Fibroblast of pulmonary artery (primary cell): ENCODE results near the gene IGF1R.

Source experiments
- DNase-seq: peaks from one replicate; pipeline ENCODE4 v3.0.0-alpha.2; 2010; ENCODE audit warnings: low read depth
- H3K4me3 ChIP-seq: replicated peaks from 2 replicates; pipeline ENCODE4 v1.5.1; 2011; ENCODE audit warnings: low read depth, mild to moderate bottlenecking, control low read depth, low read length, moderate library complexity
- TF ChIP-seq, protein P1 (sequence below): IDR thresholded peaks from 2 replicates; pipeline ENCODE4 v1.5.1; 2011; ENCODE audit warnings: mild to moderate bottlenecking, control low read depth, low read length, inconsistent platforms; ENCODE audit errors: missing control alignments

IGF1R gene

DNA sequence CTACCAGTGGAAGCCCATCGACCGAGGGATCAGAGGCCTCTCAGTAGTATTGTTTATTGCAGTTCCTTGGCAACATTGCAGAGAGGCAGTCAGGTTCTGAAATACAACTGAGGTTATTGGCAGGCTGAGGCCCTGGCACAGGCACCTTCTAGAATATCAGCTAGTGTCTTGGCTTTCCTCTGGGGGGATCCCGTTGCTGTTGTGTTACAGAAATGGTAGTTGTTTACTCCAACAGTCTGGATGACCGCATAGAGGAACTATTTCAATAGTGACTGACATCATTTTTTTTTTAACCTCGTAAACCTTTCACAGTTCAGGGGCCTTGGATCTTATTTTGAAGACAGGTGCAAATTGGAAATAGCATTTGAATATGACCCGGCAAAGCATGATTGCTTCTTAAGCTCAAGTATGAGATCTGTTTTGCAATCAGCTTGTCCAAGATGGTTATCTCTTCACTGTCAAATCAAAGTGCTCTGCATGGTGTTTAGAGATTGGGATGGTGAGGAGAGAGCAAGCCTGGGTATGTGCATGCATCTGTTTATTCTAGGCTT, 295.3 kb downstream of the IGF1R start:
- DNase-seq = peak; percentile 22
- TF ChIP-seq, protein P1, sequence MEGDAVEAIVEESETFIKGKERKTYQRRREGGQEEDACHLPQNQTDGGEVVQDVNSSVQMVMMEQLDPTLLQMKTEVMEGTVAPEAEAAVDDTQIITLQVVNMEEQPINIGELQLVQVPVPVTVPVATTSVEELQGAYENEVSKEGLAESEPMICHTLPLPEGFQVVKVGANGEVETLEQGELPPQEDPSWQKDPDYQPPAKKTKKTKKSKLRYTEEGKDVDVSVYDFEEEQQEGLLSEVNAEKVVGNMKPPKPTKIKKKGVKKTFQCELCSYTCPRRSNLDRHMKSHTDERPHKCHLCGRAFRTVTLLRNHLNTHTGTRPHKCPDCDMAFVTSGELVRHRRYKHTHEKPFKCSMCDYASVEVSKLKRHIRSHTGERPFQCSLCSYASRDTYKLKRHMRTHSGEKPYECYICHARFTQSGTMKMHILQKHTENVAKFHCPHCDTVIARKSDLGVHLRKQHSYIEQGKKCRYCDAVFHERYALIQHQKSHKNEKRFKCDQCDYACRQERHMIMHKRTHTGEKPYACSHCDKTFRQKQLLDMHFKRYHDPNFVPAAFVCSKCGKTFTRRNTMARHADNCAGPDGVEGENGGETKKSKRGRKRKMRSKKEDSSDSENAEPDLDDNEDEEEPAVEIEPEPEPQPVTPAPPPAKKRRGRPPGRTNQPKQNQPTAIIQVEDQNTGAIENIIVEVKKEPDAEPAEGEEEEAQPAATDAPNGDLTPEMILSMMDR = no peak
- no peak overlapping the region for H3K4me3 ChIP-seq

DNA sequence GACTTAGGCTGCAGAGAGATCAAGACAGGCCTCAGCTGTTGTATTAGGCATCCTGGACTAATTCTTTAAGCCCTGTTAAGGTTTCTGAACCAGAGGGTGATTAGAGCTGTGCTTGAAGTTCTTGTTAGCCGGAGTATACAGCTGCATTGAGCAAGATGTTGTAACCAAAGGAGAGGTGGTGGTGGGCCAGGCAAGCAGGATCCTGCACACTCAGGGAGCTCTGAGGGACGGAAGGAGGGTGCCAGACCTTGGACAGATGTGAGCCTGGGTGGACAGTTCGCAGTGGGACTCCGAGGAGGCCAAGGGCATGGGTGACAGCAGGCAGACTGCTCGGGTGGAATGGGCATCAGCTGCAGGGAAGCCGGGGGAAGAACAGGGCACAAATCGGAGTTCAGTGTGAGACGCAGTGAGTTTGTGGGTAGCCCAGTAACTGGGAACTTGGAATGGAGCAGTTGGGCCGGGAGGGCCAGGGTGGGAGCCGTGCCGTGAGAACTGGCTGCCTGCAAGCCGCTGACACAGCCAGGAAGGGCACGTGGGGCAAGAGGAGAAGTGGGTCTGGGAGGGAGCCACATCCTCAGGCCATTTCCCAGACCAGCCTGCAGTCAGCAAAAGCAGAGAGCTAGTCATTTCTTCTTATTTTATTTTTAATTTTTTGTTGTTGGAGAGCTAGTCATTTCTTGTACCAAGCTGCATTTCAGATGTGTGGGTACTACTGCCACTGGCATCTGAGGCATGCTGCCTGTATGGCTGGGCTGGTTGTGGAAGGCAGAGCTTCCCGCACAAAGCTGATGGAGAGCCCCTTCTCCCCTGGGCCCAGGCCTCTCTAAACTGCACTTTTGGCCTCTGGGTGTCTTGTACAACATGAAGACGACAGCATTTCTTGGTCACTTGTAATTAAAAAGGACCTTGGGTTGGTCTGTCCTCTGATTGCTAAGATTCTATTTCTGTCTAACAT, 298.2 kb downstream of the IGF1R start:
- H3K4me3 ChIP-seq = no peak overlapping the region
- TF ChIP-seq, protein P1 = no peak
- DNase-seq = no peak

DNA sequence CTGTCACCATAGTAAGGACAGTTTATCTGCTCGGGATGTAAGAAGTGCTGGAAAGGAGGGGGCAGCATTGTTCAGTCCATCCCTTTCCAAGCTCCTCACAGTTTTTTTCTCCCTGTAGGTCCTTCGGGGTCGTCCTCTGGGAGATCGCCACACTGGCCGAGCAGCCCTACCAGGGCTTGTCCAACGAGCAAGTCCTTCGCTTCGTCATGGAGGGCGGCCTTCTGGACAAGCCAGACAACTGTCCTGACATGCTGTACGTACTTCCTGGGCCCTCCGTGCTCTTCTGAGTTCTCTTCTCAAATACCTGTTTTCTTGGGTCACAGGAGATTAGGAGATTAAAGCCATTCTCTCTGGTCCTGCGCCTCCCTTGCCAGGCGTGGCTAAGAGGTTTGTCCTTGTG, 300.1 kb downstream of the IGF1R start:
- no peak for DNase-seq
- TF ChIP-seq, protein P1 = no peak

DNA sequence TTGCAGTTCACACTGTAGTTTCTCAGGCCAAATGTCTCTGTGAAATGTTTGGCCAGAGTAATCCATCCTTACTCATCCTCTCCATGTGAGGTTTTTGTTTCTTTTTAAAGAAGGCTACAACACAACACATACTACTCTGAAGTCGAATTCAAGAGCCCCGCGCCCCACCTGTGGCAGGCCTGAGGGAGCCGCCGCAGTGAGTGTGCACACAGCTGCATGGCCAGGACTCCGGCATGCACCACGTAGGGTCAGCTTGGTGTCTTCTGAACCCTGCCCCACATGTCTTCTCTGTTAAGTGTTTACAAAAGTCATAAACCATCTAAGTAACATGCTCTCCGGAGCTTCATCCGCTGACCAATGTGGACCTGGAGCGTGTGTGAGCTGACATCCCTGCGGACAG, 300.6 kb downstream of the IGF1R start:
- DNase-seq = no peak
- TF ChIP-seq, protein P1 = no peak
- H3K4me3 ChIP-seq = no peak overlapping the region

More for the DNA sequence above, 300.1 kb downstream of the IGF1R start:
- H3K4me3 ChIP-seq = no peak overlapping the region

DNA sequence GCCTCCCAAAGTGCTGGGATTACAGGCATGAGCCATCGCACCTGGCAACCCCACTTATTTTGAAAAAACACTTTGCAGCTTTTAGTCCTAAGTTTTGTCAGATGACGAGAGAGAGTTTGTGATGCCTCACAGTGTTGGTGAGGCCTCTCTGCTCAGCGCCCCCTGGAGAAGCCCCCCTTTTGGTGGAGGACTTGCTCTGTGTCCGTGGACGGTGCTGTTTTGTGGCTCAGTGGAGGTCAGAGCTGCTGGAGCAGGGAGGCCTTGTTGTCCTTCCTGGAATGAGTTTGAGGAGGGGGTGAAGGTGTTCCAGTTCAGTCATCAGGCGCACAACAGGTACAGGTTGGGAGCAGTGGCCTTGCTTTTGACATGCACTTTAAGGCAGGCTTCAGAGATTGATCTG, 301.3 kb downstream of the IGF1R start:
- no peak for DNase-seq
- H3K4me3 ChIP-seq = no peak overlapping the region
- TF ChIP-seq, protein P1 = no peak

DNA sequence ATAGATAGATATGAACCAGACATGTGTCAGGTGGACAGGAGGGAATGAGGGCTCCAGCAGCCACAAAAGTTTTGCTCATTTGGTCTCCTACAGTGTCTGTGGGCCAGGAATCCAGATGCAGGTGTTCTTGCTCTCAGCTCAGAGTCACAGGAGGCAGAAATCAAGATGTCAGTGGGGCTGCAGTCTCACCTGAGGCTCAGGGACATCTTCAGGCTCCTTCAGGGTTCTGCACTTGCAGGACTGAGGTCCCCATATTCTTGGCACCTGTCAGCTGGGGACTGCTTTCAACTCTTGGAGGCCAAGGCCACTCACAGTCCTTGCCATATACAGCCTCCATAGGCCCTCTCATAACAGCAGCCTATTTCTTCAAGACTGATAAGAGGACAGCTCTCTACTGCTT, 301.9 kb downstream of the IGF1R start:
- TF ChIP-seq, protein P1 = no peak
- DNase-seq = no peak
- H3K4me3 ChIP-seq = no peak overlapping the region

DNA sequence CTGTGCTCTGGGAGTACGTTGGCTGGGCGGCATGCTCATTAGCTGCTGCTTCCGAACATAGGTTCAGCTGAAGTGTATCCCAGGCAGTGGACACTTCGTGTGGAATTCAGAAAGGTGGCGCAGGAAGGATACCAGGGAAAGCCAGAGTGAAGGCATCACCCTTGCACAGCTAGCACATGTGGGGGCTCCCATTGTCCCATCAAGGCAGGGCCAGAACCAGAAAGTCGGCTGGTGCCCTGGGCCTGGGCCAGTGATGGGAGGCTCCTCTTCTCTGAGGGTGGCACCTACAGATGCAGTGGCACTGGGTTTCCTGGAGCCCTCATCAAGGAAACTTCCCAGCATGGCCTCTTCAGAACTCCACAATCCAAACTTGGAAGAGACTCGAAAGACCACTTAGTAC, 302.7 kb downstream of the IGF1R start:
- H3K4me3 ChIP-seq = no peak overlapping the region
- DNase-seq = no peak
- TF ChIP-seq, protein P1 = no peak
